PC-3 (cell line): ENCODE results near the gene FADD. TPM values are rescaled to one million over a fixed set of nuclear protein-coding genes. Genes with fewer than 3 reads are reported as not detected.

Experiments used
- total RNA-seq: library from RNA; depleted of rRNA; stranded (reverse); fragments of >200 nt; gene quantifications from 2 replicates; pipeline ENCODE4 v1.2.3, GENCODE V29; 2014; rRNA removed

FADD gene
- total RNA-seq, 1 experiment from 2014 or later, result 79.5 TPM

Other genes with a start within 250 kb of the FADD start
- 184 and 244 TPM in 2 replicates for gene ANO1, start 125.0 kb upstream of the FADD start, total RNA-seq
- 57.5 and 71.1 TPM in 2 replicates for gene PPFIA1, start 67.4 kb downstream of the FADD start, total RNA-seq
- 244 and 262 TPM in 2 replicates for gene CTTN, start 195.2 kb downstream of the FADD start, total RNA-seq